ENCODE measurements around the gene SH3PXD2A. TPM values are rescaled to one million over a fixed set of nuclear protein-coding genes. Genes with fewer than 3 reads are reported as not detected.

Gene SH3PXD2A
- total RNA-seq, 1 experiment from 2014 or later, result 0.07 TPM

DNA sequence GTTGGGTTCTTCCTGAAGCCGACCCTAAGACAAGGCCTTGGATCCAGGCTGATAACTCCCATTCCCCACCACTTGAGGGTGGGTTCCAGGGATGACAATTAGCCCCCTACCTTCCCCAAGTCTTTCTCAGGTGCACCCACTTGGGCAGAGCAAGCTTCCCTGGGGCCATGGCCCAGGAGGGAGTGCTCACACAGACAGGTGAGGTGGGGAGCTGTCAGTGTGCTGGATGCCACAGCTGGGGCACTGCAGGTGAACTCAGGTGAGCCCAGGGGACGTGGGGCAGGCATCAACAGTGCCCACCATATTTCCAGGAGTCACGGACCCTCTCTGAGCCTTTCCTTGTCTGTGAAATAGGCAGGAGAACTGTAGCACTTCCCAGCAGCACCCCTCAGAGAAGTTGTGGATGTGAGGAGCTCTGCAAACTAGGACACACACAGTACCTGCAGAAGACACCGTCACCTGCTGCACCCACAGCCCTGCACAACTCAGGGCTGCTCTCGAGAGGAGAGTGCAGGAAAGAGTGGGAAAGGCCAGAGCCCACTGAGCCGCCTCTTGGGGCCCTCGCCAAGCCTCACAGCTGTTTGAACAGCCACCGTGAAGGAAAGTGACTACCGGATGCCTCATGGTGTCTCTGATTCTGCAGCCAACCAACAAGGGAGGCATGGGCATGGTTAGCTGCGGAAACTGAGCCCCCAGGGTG is 17.9 kb downstream of the SH3PXD2A start:
- Histone ChIP-seq H3K9ac (ENCODE audit: low read length) (no peak overlapping the region), H3K36me3 (ENCODE audit: insufficient read depth, low read length) (no peaks in the 10 kb centered on the region), H3K9me3 (ENCODE audit: low read length) (no peaks in the 10 kb centered on the region), H3K27me3 (ENCODE audit: low read length) (no peaks in the 10 kb centered on the region), H4K20me1 (ENCODE audit: insufficient read depth, low read depth, low read length) (no peaks in the 10 kb centered on the region), H3K27ac (ENCODE audit: low read length) (no peak overlapping the region), H3K9me2 (replicated peaks; ENCODE audit: insufficient read depth, low read length) (no peaks in the 10 kb centered on the region), H3K4me1 (ENCODE audit: low read length) (no peaks in the 10 kb centered on the region), H3K79me2 (ENCODE audit: low read length) (no peaks in the 10 kb centered on the region), H3K4me3 (ENCODE audit: low read length) (no peak overlapping the region), H2AFZ (ENCODE audit: low read length) (no peak overlapping the region), H3K4me2 (ENCODE audit: low read depth, low read length, poor library complexity, severe bottlenecking) (no peak overlapping the region)
- DNase-seq, result no peak

DNA sequence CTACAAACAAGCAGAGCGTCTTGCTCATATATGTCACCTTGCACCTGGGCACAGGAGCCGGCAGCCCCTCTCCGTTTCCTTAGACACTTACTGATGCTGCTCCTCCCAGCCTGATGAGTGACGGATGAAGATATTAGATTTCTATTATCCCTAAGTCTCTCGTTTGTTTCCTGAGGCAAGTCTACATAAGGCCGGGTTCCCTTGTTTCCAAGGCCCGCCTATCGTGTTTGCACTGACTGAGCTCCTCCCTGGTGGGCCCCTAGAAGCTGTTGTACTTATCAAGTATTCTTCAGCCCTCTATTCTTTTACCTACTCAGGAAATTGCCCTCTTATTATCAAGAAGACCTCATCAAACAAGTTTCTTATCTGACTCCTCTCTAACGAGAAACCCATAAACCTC is 18.5 kb downstream of the SH3PXD2A start:
- no peak overlapping the region for H3K4me3 ChIP-seq (ENCODE audit: low read length)
- no peaks in the 10 kb centered on the region for H3K36me3 ChIP-seq (ENCODE audit: insufficient read depth, low read length)
- H3K9me3 ChIP-seq (ENCODE audit: low read length), result no peaks in the 10 kb centered on the region
- H3K79me2 ChIP-seq (ENCODE audit: low read length), result no peaks in the 10 kb centered on the region
- no peak overlapping the region for H3K9ac ChIP-seq (ENCODE audit: low read length)
- H3K27me3 ChIP-seq (ENCODE audit: low read length), result no peaks in the 10 kb centered on the region
- DNase-seq, result no peak
- H2AFZ ChIP-seq (ENCODE audit: low read length), result no peak overlapping the region
- H3K4me1 ChIP-seq (ENCODE audit: low read length), result no peaks in the 10 kb centered on the region
- no peaks in the 10 kb centered on the region for H3K9me2 ChIP-seq (replicated peaks; ENCODE audit: insufficient read depth, low read length)
- H3K27ac ChIP-seq (ENCODE audit: low read length), result no peak overlapping the region
- H3K4me2 ChIP-seq (ENCODE audit: low read depth, low read length, poor library complexity, severe bottlenecking), result no peak overlapping the region
- H4K20me1 ChIP-seq (ENCODE audit: insufficient read depth, low read depth, low read length), result no peaks in the 10 kb centered on the region

DNA sequence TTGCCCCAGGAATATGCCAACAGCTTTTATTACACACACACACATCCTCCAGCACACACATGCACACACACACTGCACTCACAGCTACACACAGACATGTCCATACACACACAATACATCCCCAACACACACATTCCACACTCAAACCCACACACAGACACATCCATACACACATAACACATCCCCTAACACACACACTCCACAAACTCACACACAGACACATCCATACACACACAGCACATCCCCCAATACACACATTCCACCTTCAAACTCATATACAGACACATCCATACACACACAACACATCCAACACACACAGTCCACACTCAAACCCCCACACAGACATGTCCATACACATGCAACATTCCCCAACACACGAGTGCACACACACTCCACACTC is 19.1 kb downstream of the SH3PXD2A start:
- Histone ChIP-seq H3K36me3 (ENCODE audit: insufficient read depth, low read length) (no peaks in the 10 kb centered on the region), H3K4me1 (ENCODE audit: low read length) (no peaks in the 10 kb centered on the region), H3K4me2 (ENCODE audit: low read depth, low read length, poor library complexity, severe bottlenecking) (no peak overlapping the region), H3K9me2 (replicated peaks; ENCODE audit: insufficient read depth, low read length) (no peaks in the 10 kb centered on the region), H2AFZ (ENCODE audit: low read length) (no peak overlapping the region), H4K20me1 (ENCODE audit: insufficient read depth, low read depth, low read length) (no peaks in the 10 kb centered on the region), H3K9me3 (ENCODE audit: low read length) (no peaks in the 10 kb centered on the region), H3K9ac (ENCODE audit: low read length) (no peak overlapping the region), H3K27me3 (ENCODE audit: low read length) (no peaks in the 10 kb centered on the region), H3K79me2 (ENCODE audit: low read length) (no peaks in the 10 kb centered on the region), H3K27ac (ENCODE audit: low read length) (no peak overlapping the region), H3K4me3 (ENCODE audit: low read length) (no peak overlapping the region)
- no peak for DNase-seq

- H4K20me1 ChIP-seq (ENCODE audit: insufficient read depth, low read depth, low read length), result no peaks in the 10 kb centered on the region
- no peaks in the 10 kb centered on the region for H3K9me3 ChIP-seq (ENCODE audit: low read length)
- H3K27ac ChIP-seq (ENCODE audit: low read length), result no peak overlapping the region
- H3K4me2 ChIP-seq (ENCODE audit: low read depth, low read length, poor library complexity, severe bottlenecking), result no peak overlapping the region
- peak; percentile 43 for DNase-seq
- H3K27me3 ChIP-seq (ENCODE audit: low read length), result no peaks in the 10 kb centered on the region
- H3K9me2 ChIP-seq (replicated peaks; ENCODE audit: insufficient read depth, low read length), result no peaks in the 10 kb centered on the region
- H3K4me1 ChIP-seq (ENCODE audit: low read length), result no peaks in the 10 kb centered on the region
- no peak overlapping the region for H3K4me3 ChIP-seq (ENCODE audit: low read length)
- no peaks in the 10 kb centered on the region for H3K36me3 ChIP-seq (ENCODE audit: insufficient read depth, low read length)
- H3K9ac ChIP-seq (ENCODE audit: low read length), result no peak overlapping the region
- no peak overlapping the region for H2AFZ ChIP-seq (ENCODE audit: low read length)
- H3K79me2 ChIP-seq (ENCODE audit: low read length), result no peaks in the 10 kb centered on the region
Observed at GRCh38 chr10:103835096-103836050, 20.0 kb downstream of the SH3PXD2A start.

DNA sequence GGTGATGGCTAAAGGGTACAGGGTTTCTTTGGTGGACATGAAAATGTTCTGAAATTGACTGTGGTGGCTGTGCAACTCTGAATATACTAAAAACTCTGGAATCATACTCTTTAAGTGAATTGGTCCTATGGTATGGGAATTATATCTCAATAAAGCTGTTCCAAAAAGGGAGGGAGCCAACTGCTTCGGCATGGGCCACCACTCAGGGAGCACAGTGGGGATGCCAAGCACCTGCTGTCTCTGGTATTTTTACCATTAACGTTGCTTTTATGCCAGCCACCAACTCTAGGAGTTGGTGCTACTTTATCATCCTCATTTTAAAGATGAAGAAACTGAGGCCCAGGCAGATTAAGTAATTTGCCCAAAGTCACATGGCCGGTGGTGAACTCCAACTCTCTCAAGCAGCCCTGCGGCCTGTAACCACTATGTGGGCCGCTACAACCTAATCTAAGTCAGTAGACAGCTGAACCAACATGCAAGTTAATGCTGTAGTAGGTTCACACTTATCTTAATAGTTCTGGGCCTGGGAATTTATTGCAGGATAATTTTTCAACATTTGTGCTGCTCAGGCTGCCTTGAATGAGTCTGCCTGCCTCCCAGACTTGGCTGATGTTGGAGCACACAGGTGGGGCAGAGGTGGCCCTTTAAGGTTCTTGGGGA is 20.8 kb downstream of the SH3PXD2A start:
- Histone ChIP-seq H3K4me3 (ENCODE audit: low read length) (no peak overlapping the region), H2AFZ (ENCODE audit: low read length) (no peak overlapping the region), H3K9ac (ENCODE audit: low read length) (no peak overlapping the region), H3K4me1 (ENCODE audit: low read length) (no peaks in the 10 kb centered on the region), H3K36me3 (ENCODE audit: insufficient read depth, low read length) (no peaks in the 10 kb centered on the region), H3K27ac (ENCODE audit: low read length) (no peak overlapping the region), H3K9me2 (replicated peaks; ENCODE audit: insufficient read depth, low read length) (no peaks in the 10 kb centered on the region), H3K9me3 (ENCODE audit: low read length) (no peaks in the 10 kb centered on the region), H4K20me1 (ENCODE audit: insufficient read depth, low read depth, low read length) (no peaks in the 10 kb centered on the region), H3K79me2 (ENCODE audit: low read length) (no peaks in the 10 kb centered on the region), H3K4me2 (ENCODE audit: low read depth, low read length, poor library complexity, severe bottlenecking) (no peak overlapping the region), H3K27me3 (ENCODE audit: low read length) (no peaks in the 10 kb centered on the region)
- no peak for DNase-seq

GRCh38 chr10:103833731-103834365 is 21.5 kb downstream of the SH3PXD2A start:
- DNase-seq, result no peak
- no peak overlapping the region for H3K27ac ChIP-seq (ENCODE audit: low read length)
- no peak overlapping the region for H2AFZ ChIP-seq (ENCODE audit: low read length)

DNA sequence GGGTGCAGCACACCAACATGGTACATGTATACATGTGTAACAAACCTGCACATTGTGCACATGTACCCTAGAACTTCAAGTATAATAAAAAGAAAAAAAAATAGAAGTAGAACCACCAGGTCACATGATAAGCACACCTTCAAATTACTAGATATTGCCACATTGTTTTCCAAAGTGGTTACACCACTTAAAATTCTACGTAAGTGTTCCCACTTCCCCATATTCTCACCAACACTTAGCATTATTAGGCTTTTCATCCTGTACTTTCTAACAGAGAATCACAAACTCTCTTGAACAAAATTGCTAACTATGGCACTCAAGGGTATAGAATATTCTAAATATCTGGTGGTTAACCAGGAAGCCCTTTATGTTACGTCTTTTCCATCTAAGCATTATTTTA is 22.6 kb downstream of the SH3PXD2A start:
- DNase-seq, result no peak
- H3K79me2 ChIP-seq (ENCODE audit: low read length), result no peaks in the 10 kb centered on the region
- no peak overlapping the region for H3K27ac ChIP-seq (ENCODE audit: low read length)
- H3K9ac ChIP-seq (ENCODE audit: low read length), result no peak overlapping the region
- H2AFZ ChIP-seq (ENCODE audit: low read length), result no peak overlapping the region
- H3K9me2 ChIP-seq (replicated peaks; ENCODE audit: insufficient read depth, low read length), result no peaks in the 10 kb centered on the region
- no peaks in the 10 kb centered on the region for H3K27me3 ChIP-seq (ENCODE audit: low read length)
- no peak overlapping the region for H3K4me2 ChIP-seq (ENCODE audit: low read depth, low read length, poor library complexity, severe bottlenecking)
- no peaks in the 10 kb centered on the region for H4K20me1 ChIP-seq (ENCODE audit: insufficient read depth, low read depth, low read length)
- H3K4me1 ChIP-seq (ENCODE audit: low read length), result no peaks in the 10 kb centered on the region
- no peaks in the 10 kb centered on the region for H3K36me3 ChIP-seq (ENCODE audit: insufficient read depth, low read length)
- H3K9me3 ChIP-seq (ENCODE audit: low read length), result no peaks in the 10 kb centered on the region
- H3K4me3 ChIP-seq (ENCODE audit: low read length), result no peak overlapping the region

More at GRCh38 chr10:103833731-103834365, 21.5 kb downstream of the SH3PXD2A start:
- H3K36me3 ChIP-seq (ENCODE audit: insufficient read depth, low read length), result no peaks in the 10 kb centered on the region
- no peaks in the 10 kb centered on the region for H3K9me2 ChIP-seq (replicated peaks; ENCODE audit: insufficient read depth, low read length)
- H3K9me3 ChIP-seq (ENCODE audit: low read length), result no peaks in the 10 kb centered on the region
- H3K9ac ChIP-seq (ENCODE audit: low read length), result no peak overlapping the region
- no peaks in the 10 kb centered on the region for H3K79me2 ChIP-seq (ENCODE audit: low read length)
- no peaks in the 10 kb centered on the region for H3K27me3 ChIP-seq (ENCODE audit: low read length)
- no peak overlapping the region for H3K4me2 ChIP-seq (ENCODE audit: low read depth, low read length, poor library complexity, severe bottlenecking)
- no peaks in the 10 kb centered on the region for H4K20me1 ChIP-seq (ENCODE audit: insufficient read depth, low read depth, low read length)
- no peaks in the 10 kb centered on the region for H3K4me1 ChIP-seq (ENCODE audit: low read length)
- H3K4me3 ChIP-seq (ENCODE audit: low read length), result no peak overlapping the region

All from Karpas-422 (cell line).